WI38 (cell line): Measurements from ENCODE around the gene C13orf42.
A peak's percentile ranks its signal among the peaks of the same experiment; 100 is the strongest.

ENCODE experiments used
- H3K4me3 ChIP-seq: 2 replicates; pipeline ENCODE4 v1.5.1; 2011; ENCODE audit warnings: low read depth, mild to moderate bottlenecking, control low read depth, low read length
- CTCF ChIP-seq: IDR thresholded peaks from 2 replicates; pipeline ENCODE4 v1.5.1; 2012; ENCODE audit warnings: low read depth, mild to moderate bottlenecking, control low read depth, low read length

C13orf42 gene

DNA sequence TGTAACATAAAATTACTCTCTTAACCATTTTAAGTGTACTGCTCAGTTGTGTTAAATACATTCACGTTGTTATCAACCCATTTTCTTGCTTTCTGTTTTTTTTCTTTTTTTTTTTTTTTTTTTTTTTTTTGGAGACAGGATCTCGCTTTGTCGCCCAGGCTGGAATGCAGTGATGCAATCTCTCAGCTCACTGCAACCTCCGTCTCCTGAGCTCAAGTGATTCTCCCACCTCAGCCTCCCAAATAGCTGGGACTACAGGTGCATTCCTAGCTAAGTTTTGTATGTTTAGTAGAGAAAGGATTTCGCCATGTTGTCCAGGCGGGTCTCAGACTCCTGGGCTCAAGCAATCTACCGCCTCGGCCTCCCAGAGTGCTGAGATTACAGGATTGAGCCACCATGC is 42.5 kb upstream of the C13orf42 start:
- no peak for TF ChIP-seq CTCF
- H3K4me3 ChIP-seq = no peak overlapping the region

GRCh38 chr13:51152701-51153100 is 41.6 kb upstream of the C13orf42 start:
- TF ChIP-seq CTCF = no peak
- no peak overlapping the region for H3K4me3 ChIP-seq

GRCh38 chr13:51151463-51151862 is 40.4 kb upstream of the C13orf42 start:
- no peak overlapping the region for H3K4me3 ChIP-seq
- no peak for TF ChIP-seq CTCF

DNA sequence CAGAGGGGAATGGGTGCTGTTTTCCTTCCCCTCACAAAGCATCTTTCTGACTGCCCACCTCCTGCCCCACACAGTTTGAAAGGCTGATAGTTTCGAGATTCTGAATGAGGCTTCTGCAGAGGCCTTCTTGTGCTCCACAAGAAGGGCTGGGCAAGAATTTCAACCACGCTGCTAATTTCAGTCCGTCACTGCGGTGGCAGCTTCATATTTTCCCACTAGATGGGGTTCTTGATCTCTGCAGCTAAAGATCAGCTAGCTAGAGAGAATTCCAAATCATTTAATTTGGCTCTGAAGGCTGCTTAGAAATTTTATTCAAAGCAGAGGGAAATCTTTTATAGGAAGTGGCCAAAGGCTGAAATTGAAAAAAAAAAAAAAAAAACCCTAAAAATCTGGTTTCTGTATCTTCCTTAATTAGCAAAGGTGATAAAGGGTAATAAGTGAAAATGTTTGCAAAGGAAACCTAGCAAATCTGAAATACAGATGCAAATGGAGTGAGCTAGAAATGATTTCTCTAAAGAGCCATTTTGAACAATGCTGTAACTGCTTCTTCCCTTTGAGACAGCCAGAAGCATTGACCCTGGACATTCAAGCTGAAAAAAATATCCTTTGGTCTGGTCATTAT is 38.0 kb upstream of the C13orf42 start:
- no peak overlapping the region for H3K4me3 ChIP-seq

DNA sequence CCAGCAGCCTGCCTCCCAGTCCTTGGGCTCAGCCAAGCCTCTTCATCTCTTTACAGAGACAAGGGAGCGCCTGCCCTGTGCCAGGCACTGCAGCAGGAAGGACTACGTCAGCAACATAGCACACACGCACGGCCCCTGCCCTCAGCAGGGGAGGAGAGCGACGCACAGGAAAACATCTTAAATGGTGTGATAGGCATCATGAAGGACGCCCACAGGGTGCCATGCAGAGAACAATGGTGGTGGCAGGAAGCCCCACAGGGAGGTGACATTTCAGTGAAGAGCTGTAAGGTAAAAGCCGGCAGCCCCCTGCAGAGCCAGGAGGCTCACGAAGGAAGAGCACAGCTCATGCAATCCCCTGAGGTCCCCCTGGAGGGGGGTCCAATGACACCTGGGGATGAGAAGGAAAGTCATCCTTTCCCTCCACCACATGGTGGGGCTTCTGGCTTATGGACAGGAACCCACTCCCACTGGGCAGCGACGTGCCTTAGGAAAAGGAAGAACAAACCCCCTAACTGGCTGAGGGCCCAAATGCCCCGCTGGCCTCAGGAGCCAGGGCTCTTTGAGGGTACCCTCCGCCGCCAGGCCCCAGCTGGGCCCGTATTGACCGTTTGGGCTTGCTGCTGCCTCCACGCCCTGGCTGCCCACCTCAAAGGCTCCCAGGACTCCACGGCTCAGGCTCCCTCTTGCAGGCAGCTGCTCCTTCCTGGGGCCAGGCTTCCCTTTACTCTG is 37.3 kb upstream of the C13orf42 start:
- no peak overlapping the region for H3K4me3 ChIP-seq
- TF ChIP-seq CTCF = no peak

More for the DNA sequence above, 38.0 kb upstream of the C13orf42 start:
- peak; percentile 39; the same call in 1 of the 2 replicates for TF ChIP-seq CTCF

DNA sequence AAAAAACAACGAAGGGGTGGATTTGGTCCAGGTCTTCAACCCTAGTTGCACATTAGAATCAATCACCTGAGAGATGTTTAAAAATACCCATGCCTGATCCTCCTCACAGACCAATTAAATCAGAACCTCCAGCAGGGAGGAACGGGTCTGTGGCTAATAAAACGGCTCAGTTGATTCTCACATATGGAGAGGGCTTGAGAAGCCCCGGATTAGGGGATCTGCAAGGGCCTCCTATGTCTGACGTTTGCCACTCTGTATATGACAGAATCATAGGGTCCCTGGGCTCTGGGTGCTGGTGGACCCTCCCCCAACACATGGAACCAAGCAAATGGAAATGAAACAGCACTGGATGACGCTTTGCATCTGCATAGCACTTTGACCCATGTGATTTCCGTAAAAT is 36.7 kb upstream of the C13orf42 start:
- no peak for TF ChIP-seq CTCF
- no peak overlapping the region for H3K4me3 ChIP-seq

DNA sequence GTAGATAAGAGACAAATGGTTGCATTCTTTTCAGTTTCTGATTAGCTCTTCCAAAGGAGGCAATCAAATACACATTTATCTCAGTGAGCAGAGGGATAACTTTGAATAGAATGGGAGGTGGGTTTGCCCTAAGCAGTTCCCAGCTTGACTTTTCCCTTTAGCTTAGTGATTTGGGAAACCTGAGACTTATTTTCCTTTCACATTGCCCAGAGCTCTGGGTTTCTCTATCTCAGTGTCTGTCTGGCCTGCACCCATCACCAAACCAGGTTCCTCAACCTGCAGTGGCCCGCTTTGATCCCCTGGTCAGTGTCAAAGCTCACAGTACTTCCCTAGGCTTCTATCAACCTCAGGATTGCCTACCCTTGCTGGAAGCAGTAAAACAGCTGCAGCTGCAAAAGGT is 35.6 kb upstream of the C13orf42 start:
- no peak for TF ChIP-seq CTCF
- no peak overlapping the region for H3K4me3 ChIP-seq
